ENCODE data around the gene RAB3IL1. TPM values are rescaled to one million over a fixed set of nuclear protein-coding genes. Genes with fewer than 3 reads are reported as not detected.

The RAB3IL1 gene
- total and polyA plus RNA-seq, 9 of the 15 experiments (the other 6 are each of a cell fraction or from before 2014, with no cell fraction given): 0.15 to 42.6 (median 15.5) TPM

GRCh38 chr11:61918251-61918937 lies 1.0 kb upstream of the RAB3IL1 start (continued):
- no peak for TF ChIP-seq ZBTB49 (CRISPR knock-in tag; IDR thresholded peaks at IDR 0.05; ENCODE audit: borderline replicate concordance)
- TF ChIP-seq CBFA2T3 (IDR thresholded peaks at IDR 0.05): no peak
- TF ChIP-seq ATF2 (CRISPR knock-in tag; IDR thresholded peaks at IDR 0.05): no peak
- TF ChIP-seq THRA (IDR thresholded peaks at IDR 0.05): no peak

All from K562 (cell line).